Sigmoid colon (tissue), 4 donors: ENCODE data around the gene FNDC4.

Experiments used
- CTCF ChIP-seq, 4 experiments: fragments of 450-650 bp in 3 of 4; fragments of 200-600 bp in 1 of 4; IDR thresholded peaks; one replicate each; pipeline ENCODE4 v1.5.1; 2016 to 2019; ENCODE audit warnings: antibody characterized with exemption in 4 of 4, mild to moderate bottlenecking in 3 of 4, moderate library complexity in 2 of 4
- EP300 ChIP-seq, 4 donors: sonication (generic); formaldehyde crosslinking; IDR thresholded peaks; one replicate each; pipeline ENCODE4 v1.6.1; 2017; ENCODE audit warnings: antibody characterized with exemption in 4 of 4
- POLR2A ChIP-seq, 2 donors: fragments of 450-650 bp; IDR thresholded peaks; one replicate each; pipeline ENCODE4 v1.6.1; 2016; ENCODE audit warnings: antibody characterized with exemption in 2 of 2, mild to moderate bottlenecking in 2 of 2, moderate library complexity in 2 of 2
- POLR2AphosphoS5 ChIP-seq, 4 donors: sonication (generic); formaldehyde crosslinking; IDR thresholded peaks; one replicate each; pipeline ENCODE4 v1.6.1; 2017; ENCODE audit warnings: antibody characterized with exemption in 4 of 4

DNA sequence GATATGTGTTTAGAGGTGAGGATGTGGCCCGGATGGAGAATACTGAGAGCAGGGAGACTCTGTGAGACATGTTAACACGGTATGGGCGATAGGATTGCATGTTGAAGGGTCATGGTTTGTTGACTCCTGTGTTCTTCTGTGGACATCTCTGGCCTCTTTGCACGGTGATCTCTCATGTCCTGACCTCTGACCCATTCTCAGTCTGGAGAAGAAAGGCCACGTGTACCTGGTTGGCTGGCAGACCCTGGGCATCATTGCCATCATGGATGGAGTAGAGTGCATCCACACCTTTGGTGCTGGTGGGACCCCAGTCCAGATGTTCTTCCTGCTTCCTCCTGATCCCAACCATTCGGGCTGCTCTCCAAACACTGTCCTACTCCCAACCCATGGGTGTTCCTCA, 11.6 kb upstream of the FNDC4 start:
- no peak for TF ChIP-seq CTCF (IDR thresholded peaks at IDR 0.05)
- no peak for TF ChIP-seq POLR2A (IDR thresholded peaks at IDR 0.05)
- no peak for TF ChIP-seq EP300 (IDR thresholded peaks at IDR 0.05)
- no peak for TF ChIP-seq POLR2AphosphoS5 (IDR thresholded peaks at IDR 0.05)
